HEK293 (cell line): Measurements from ENCODE around the gene DHDH.
A peak's percentile ranks its signal among the peaks of the same experiment; 100 is the strongest.

Source experiments
- ATF2 ChIP-seq: fragments of 450-650 bp; formaldehyde crosslinking; IDR thresholded peaks from 2 replicates; pipeline ENCODE4 v1.5.1; 2016; ENCODE audit warnings: missing biosample characterization, missing genetic modification characterization, low read depth
- CTCF ChIP-seq: fragments of 450-650 bp; formaldehyde crosslinking; IDR thresholded peaks from 2 replicates; pipeline ENCODE4 v1.5.1; 2016; ENCODE audit warnings: missing biosample characterization, missing genetic modification characterization
- HOXD13 ChIP-seq: sonication (generic); formaldehyde crosslinking; IDR thresholded peaks from 2 replicates; pipeline ENCODE4 v1.8.0; 2022; ENCODE audit warnings: missing genetic modification reagents, borderline replicate concordance
- INSM2 ChIP-seq: fragments of 450-650 bp; formaldehyde crosslinking; IDR thresholded peaks from 2 replicates; pipeline ENCODE4 v1.5.1; 2016; ENCODE audit warnings: missing biosample characterization, missing genetic modification characterization
- KLF16 ChIP-seq: fragments of 450-650 bp; formaldehyde crosslinking; IDR thresholded peaks from 2 replicates; pipeline ENCODE4 v1.5.1; 2017; ENCODE audit warnings: missing biosample characterization, missing genetic modification characterization
- KLF17 ChIP-seq: fragments of 450-650 bp; formaldehyde crosslinking; IDR thresholded peaks from 2 replicates; pipeline ENCODE4 v1.5.1; 2016; ENCODE audit warnings: missing biosample characterization, missing genetic modification characterization
- SP7 ChIP-seq: fragments of 450-650 bp; formaldehyde crosslinking; IDR thresholded peaks from 2 replicates; pipeline ENCODE4 v1.5.1; 2016; ENCODE audit warnings: missing biosample characterization, missing genetic modification characterization
- ZBTB20 ChIP-seq: fragments of 450-650 bp; formaldehyde crosslinking; IDR thresholded peaks from 2 replicates; pipeline ENCODE4 v1.5.1; 2016; ENCODE audit warnings: missing biosample characterization, missing genetic modification characterization
- ZBTB26 ChIP-seq: fragments of 450-650 bp; formaldehyde crosslinking; optimal IDR thresholded peaks from 2 replicates; pipeline ENCODE3; 2016; ENCODE audit warnings: missing biosample characterization, mild to moderate bottlenecking, missing genetic modification characterization
- ZBTB44 ChIP-seq: fragments of 450-650 bp; IDR thresholded peaks from 2 replicates; pipeline ENCODE4 v1.5.1; 2018; ENCODE audit warnings: missing biosample characterization, mild to moderate bottlenecking, missing genetic modification characterization
- ZNF10 ChIP-seq: fragments of 450-650 bp; formaldehyde crosslinking; IDR thresholded peaks from 2 replicates; pipeline ENCODE4 v1.5.1; 2017; ENCODE audit warnings: missing biosample characterization, missing genetic modification characterization
- ZNF132 ChIP-seq: fragments of 450-650 bp; formaldehyde crosslinking; IDR thresholded peaks from 2 replicates; pipeline ENCODE4 v1.5.1; 2017; ENCODE audit warnings: missing biosample characterization, missing genetic modification characterization, borderline replicate concordance
- ZNF138 ChIP-seq: fragments of 450-650 bp; formaldehyde crosslinking; IDR thresholded peaks from 2 replicates; pipeline ENCODE4 v1.5.1; 2016; ENCODE audit warnings: missing biosample characterization, missing genetic modification characterization, borderline replicate concordance
- ZNF155 ChIP-seq: fragments of 450-650 bp; formaldehyde crosslinking; IDR thresholded peaks from 2 replicates; pipeline ENCODE4 v1.5.1; 2016; ENCODE audit warnings: missing biosample characterization, missing genetic modification characterization
- ZNF175 ChIP-seq: fragments of 450-650 bp; formaldehyde crosslinking; IDR thresholded peaks from 2 replicates; pipeline ENCODE4 v1.5.1; 2016; ENCODE audit warnings: missing biosample characterization, missing genetic modification characterization
- ZNF184 ChIP-seq: fragments of 450-650 bp; IDR thresholded peaks from 2 replicates; pipeline ENCODE4 v1.5.1; 2018; ENCODE audit warnings: missing biosample characterization, mild to moderate bottlenecking, missing genetic modification characterization
- ZNF202 ChIP-seq: fragments of 450-650 bp; formaldehyde crosslinking; IDR thresholded peaks from 2 replicates; pipeline ENCODE4 v1.5.1; 2016; ENCODE audit warnings: missing biosample characterization, missing genetic modification characterization, borderline replicate concordance
- ZNF274 ChIP-seq, 2 experiments: fragments of 200-500 bp in 1 of 2; fragments of 450-650 bp in 1 of 2; sonication (Bioruptor generic) in 1 of 2; formaldehyde crosslinking in 1 of 2; IDR thresholded peaks; 2 replicates each; pipeline versions ENCODE4 v1.5.1 to v1.6.1; 2014 to 2016; ENCODE audit warnings: borderline replicate concordance in 1 of 2, inconsistent platforms in 1 of 2, low read length in 1 of 2, missing biosample characterization in 1 of 2, missing genetic modification characterization in 1 of 2
- ZNF280C ChIP-seq: fragments of 450-650 bp; formaldehyde crosslinking; IDR thresholded peaks from 2 replicates; pipeline ENCODE4 v1.5.1; 2016; ENCODE audit warnings: missing biosample characterization, missing genetic modification characterization
- ZNF423 ChIP-seq: fragments of 450-650 bp; formaldehyde crosslinking; IDR thresholded peaks from 2 replicates; pipeline ENCODE4 v1.5.1; 2016; ENCODE audit warnings: missing biosample characterization, missing genetic modification characterization
- ZNF670 ChIP-seq: fragments of 450-650 bp; formaldehyde crosslinking; IDR thresholded peaks from 2 replicates; pipeline ENCODE4 v1.5.1; 2016; ENCODE audit warnings: missing biosample characterization, missing genetic modification characterization, low read depth
- ZNF692 ChIP-seq: fragments of 450-650 bp; formaldehyde crosslinking; IDR thresholded peaks from 2 replicates; pipeline ENCODE4 v1.5.1; 2016; ENCODE audit warnings: missing biosample characterization, missing genetic modification characterization
- ZNF776 ChIP-seq: fragments of 450-650 bp; formaldehyde crosslinking; IDR thresholded peaks from 2 replicates; pipeline ENCODE4 v1.5.0; 2017; ENCODE audit warnings: missing biosample characterization, missing genetic modification characterization, borderline replicate concordance
- ZNF777 ChIP-seq: fragments of 450-650 bp; formaldehyde crosslinking; IDR thresholded peaks from 2 replicates; pipeline ENCODE4 v1.5.1; 2017; ENCODE audit warnings: missing biosample characterization, missing genetic modification characterization, borderline replicate concordance
- ZSCAN5A ChIP-seq: fragments of 450-650 bp; formaldehyde crosslinking; IDR thresholded peaks from 2 replicates; pipeline ENCODE4 v1.5.1; 2016; ENCODE audit warnings: missing biosample characterization, missing genetic modification characterization

DHDH gene

GRCh38 chr19:48970923-48971395 lies 37.5 kb downstream of the DHDH start (continued):
- TF ChIP-seq ZSCAN5A, result no peak
- no peak for TF ChIP-seq ZBTB20 (tag by site-specific recombination)
- no peak for TF ChIP-seq ZNF777 (tag by site-specific recombination)
- TF ChIP-seq ZNF670 (tag by site-specific recombination), result no peak
- no peak for TF ChIP-seq ZNF776
- TF ChIP-seq ZNF692 (tag by site-specific recombination), result peak; percentile 32; the same call in 1 of the 2 replicates
- TF ChIP-seq KLF16 (tag by site-specific recombination), result no peak
- no peak for TF ChIP-seq ZNF132
- no peak for TF ChIP-seq ZNF423 (tag by site-specific recombination)
- no peak for TF ChIP-seq ZNF155
- no peak for TF ChIP-seq ZNF10 (tag by site-specific recombination)
- TF ChIP-seq ZBTB44 (tag by site-specific recombination), result no peak
- no peak for TF ChIP-seq ZNF175
- peak; percentile 91 for TF ChIP-seq CTCF (tag by site-specific recombination)
- TF ChIP-seq ATF2 (tag by site-specific recombination), result no peak
- TF ChIP-seq SP7, result no peak
- TF ChIP-seq HOXD13 (CRISPR knock-in tag), result no peak
- no peak for TF ChIP-seq INSM2
- no peak for TF ChIP-seq ZNF184 (tag by site-specific recombination)
- TF ChIP-seq ZNF280C, result no peak
- no peak for TF ChIP-seq KLF17 (tag by site-specific recombination)
- TF ChIP-seq ZBTB26 (tag by site-specific recombination), result no peak
- TF ChIP-seq ZNF274 (IDR thresholded peaks at IDR 0.05; ENCODE audit: low read length), result no peak
- no peak for TF ChIP-seq ZNF274 (tag by site-specific recombination; IDR thresholded peaks at IDR 0.05; ENCODE audit: borderline replicate concordance)
- TF ChIP-seq ZNF202 (tag by site-specific recombination), result no peak
- no peak for TF ChIP-seq ZNF138 (tag by site-specific recombination)
